Transverse colon (tissue), 3 donors: Measurements from ENCODE around the gene CLDN22.

Experiments
- CTCF ChIP-seq, 5 experiments: fragments of 200-600 bp in 3 of 5; fragments of 450-650 bp in 2 of 5; sonication (generic) in 3 of 5; IDR thresholded peaks; 1 replicate in 2 of 5; 2 replicates in 3 of 5; pipeline ENCODE4 v1.5.1; 2016 to 2017; ENCODE audit warnings: antibody characterized with exemption in 5 of 5, inconsistent platforms in 3 of 5, mild to moderate bottlenecking in 2 of 5, moderate library complexity in 1 of 5
- EP300 ChIP-seq: sonication (generic); formaldehyde crosslinking; IDR thresholded peaks from one replicate; pipeline ENCODE4 v1.6.1; 2017; ENCODE audit warnings: antibody characterized with exemption, low read depth
- POLR2A ChIP-seq: fragments of 450-650 bp; IDR thresholded peaks from one replicate; pipeline ENCODE4 v1.6.1; 2016; ENCODE audit warnings: antibody characterized with exemption, mild to moderate bottlenecking, moderate library complexity

- TF ChIP-seq POLR2A, result no peak
- no peak for TF ChIP-seq CTCF (IDR thresholded peaks at IDR 0.05)
- TF ChIP-seq EP300, result no peak
These were observed 22.8 kb upstream of the CLDN22 start for GRCh38 chr4:183342541-183343533.
